Caco-2 (cell line): Measurements from ENCODE around the gene FXYD7. TPM values are rescaled to one million over a fixed set of nuclear protein-coding genes. Genes with fewer than 3 reads are reported as not detected.
A peak's percentile ranks its signal among the peaks of the same experiment; 100 is the strongest.

Experiments
- BruUV-seq: library from RNA; stranded (reverse); fragments of 400-500 nt; replicated peaks from 2 replicates; lab custom pipeline; 2021; lab: Mats Ljungman, UMichigan
- CTCF ChIA-PET: fragments of 300-600 bp; sonication (Branson Sonifier 250); formaldehyde crosslinking; loops from one replicate; lab custom pipeline; 2022; ENCODE audit warnings: antibody characterized with exemption; lab: Charles Lee
- POLR2A ChIA-PET: fragments of 300-600 bp; sonication (Branson Sonifier 250); formaldehyde crosslinking; loops from one replicate; lab custom pipeline; 2022; ENCODE audit warnings: antibody characterized with exemption; lab: Charles Lee
- DNase-seq, 2 experiments: peaks; one replicate each; pipeline versions ENCODE4 v3.0.0 to v3.0.0-alpha.2; 2020 to 2022
- H3K27me3 ChIP-seq: replicated peaks from 2 replicates; pipeline ENCODE4 v1.6.0; 2011; ENCODE audit warnings: low read length; ENCODE audit not compliant: control insufficient read depth, insufficient read depth
- H3K36me3 ChIP-seq: 2 replicates; pipeline ENCODE4 v1.5.1; 2011; ENCODE audit warnings: low read length; ENCODE audit not compliant: control insufficient read depth, insufficient read depth
- H3K4me1 ChIP-seq: fragments of 250-450 bp; sonication (Bioruptor Pico); 2 replicates; pipeline ENCODE4 v1.5.1; 2020; ENCODE audit warnings: mild to moderate bottlenecking
- H3K4me3 ChIP-seq: 2 replicates; pipeline ENCODE4 v1.5.1; 2011; ENCODE audit warnings: low read depth, mild to moderate bottlenecking, control low read depth, low read length
- H3K9me3 ChIP-seq: fragments of 250-450 bp; sonication (Bioruptor Pico); 2 replicates; pipeline ENCODE4 v1.5.1; 2020; ENCODE audit warnings: mild to moderate bottlenecking, moderate library complexity
- H3K27ac Mint-ChIP-seq: one replicate; pipeline ENCODE4 v1.8.0; 2022; ENCODE audit warnings: mixed read lengths; ENCODE audit not compliant: unreplicated experiment
- H3K27me3 Mint-ChIP-seq: one replicate; pipeline ENCODE4 v1.8.0; 2022; ENCODE audit warnings: mixed read lengths; ENCODE audit not compliant: insufficient read depth, unreplicated experiment
- H3K36me3 Mint-ChIP-seq: one replicate; pipeline ENCODE4 v1.8.0; 2022; ENCODE audit warnings: mild to moderate bottlenecking, mixed read lengths; ENCODE audit not compliant: insufficient read depth, unreplicated experiment
- H3K4me1 Mint-ChIP-seq: one replicate; pipeline ENCODE4 v1.8.0; 2022; ENCODE audit warnings: low read depth, mixed read lengths; ENCODE audit not compliant: unreplicated experiment
- H3K4me3 Mint-ChIP-seq: one replicate; pipeline ENCODE4 v1.8.0; 2022; ENCODE audit warnings: mild to moderate bottlenecking, moderate library complexity, mixed read lengths; ENCODE audit not compliant: unreplicated experiment
- H3K9me3 Mint-ChIP-seq: one replicate; pipeline ENCODE4 v1.8.0; 2022; ENCODE audit warnings: mixed read lengths; ENCODE audit not compliant: unreplicated experiment
- CTCF ChIP-seq, 2 experiments: fragments of 200-600 bp in 1 of 2; IDR thresholded peaks; 1 replicate in 1 of 2; 2 replicates in 1 of 2; pipeline versions ENCODE4 v1.5.1 to v1.8.0; 2011 to 2022; ENCODE audit warnings: antibody characterized with exemption in 1 of 2, control low read depth in 1 of 2, inconsistent platforms in 1 of 2, low read depth in 1 of 2, low read length in 1 of 2, mild to moderate bottlenecking in 1 of 2, moderate library complexity in 1 of 2; ENCODE audit not compliant: insufficient read depth in 1 of 2, severe bottlenecking in 1 of 2, unreplicated experiment in 1 of 2
- intact Hi-C: fragments of 100-400 bp; cut with micrococcal nuclease; formaldehyde crosslinking; loops from one replicate; pipeline ENCODE4 v1.10.0; 2022; ENCODE audit not compliant: unreplicated experiment
- total RNA-seq: library from RNA; stranded (reverse); gene quantifications from 2 replicates; pipeline ENCODE4 v1.2.3, GENCODE V29; 2022

The FXYD7 gene
- total RNA-seq, 1 experiment from 2014 or later: not detected

DNA sequence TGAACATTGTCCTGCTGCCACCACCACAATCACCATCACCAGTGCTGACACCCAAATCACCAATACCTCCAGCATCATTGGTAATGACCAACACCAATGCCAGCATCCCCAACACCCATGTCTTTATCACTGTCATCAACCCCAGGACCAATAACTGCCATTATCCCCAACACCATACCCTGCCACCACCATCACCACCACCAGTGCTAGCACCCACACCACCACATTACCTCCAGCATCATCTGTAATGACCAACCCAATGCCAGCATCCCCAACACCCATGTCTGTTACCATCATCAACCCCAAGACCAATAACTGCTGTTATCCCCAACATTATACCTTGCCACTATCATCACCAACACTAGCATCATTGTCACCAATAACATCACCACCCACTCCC, 10.8 kb upstream of the FXYD7 start:
- Histone ChIP-seq H3K36me3 (no peaks in the 10 kb centered on the region), H3K9me3 (no peaks in the 10 kb centered on the region), H3K4me3 (no peak overlapping the region), H3K4me1 (peaks cover 18% of the 10 kb centered on the region), H3K27me3 (no peaks in the 10 kb centered on the region)
- BruUV-seq: no TSS peak
- Mint-ChIP-seq H3K9me3 (no peaks in the 10 kb centered on the region), H3K27me3 (peaks cover 2% of the 10 kb centered on the region), H3K4me1 (peaks cover 7% of the 10 kb centered on the region), H3K4me3 (no peak overlapping the region), H3K36me3 (no peaks in the 10 kb centered on the region), H3K27ac (no peak overlapping the region)
- TF ChIP-seq CTCF (IDR thresholded peaks at IDR 0.05; ENCODE audit: insufficient read depth in 1 of 2, low read depth in 1 of 2, low read length in 1 of 2, severe bottlenecking in 1 of 2, unreplicated experiment in 1 of 2): no peak
- intact Hi-C loops: no loop called here
- CTCF ChIA-PET: no interaction called here
- no peak for DNase-seq
- POLR2A ChIA-PET: no interaction called here

DNA sequence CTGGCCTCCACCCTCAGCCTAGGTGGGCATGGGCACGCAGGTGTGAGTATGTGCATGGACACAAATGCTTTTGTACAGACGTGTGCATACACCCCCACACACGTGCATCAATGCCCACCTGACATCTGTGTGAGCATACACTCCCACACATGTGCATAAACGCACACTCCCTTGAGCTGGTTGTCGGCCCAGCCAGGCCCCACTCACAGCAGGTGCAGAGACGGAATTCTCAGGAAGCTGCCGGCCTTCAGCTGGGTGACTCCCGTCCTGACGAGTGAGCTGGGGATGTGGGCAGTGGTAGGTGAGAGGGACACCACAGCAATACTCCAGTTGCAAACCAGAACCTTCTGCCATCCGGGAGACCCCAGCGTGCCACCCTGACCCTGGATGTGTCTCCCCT, 9.2 kb upstream of the FXYD7 start:
- H3K27ac Mint-ChIP-seq: no peak overlapping the region
- TF ChIP-seq CTCF (IDR thresholded peaks at IDR 0.05; ENCODE audit: insufficient read depth in 1 of 2, low read depth in 1 of 2, low read length in 1 of 2, severe bottlenecking in 1 of 2, unreplicated experiment in 1 of 2): no peak
- Histone ChIP-seq H3K4me3 (peak overlapping the region; percentile 18), H3K36me3 (no peaks in the 10 kb centered on the region), H3K9me3 (no peaks in the 10 kb centered on the region), H3K27me3 (no peaks in the 10 kb centered on the region), H3K4me1 (peaks cover 19% of the 10 kb centered on the region)
- H3K36me3 Mint-ChIP-seq: no peaks in the 10 kb centered on the region
- ChIA-PET POLR2A (no interaction called here), CTCF (interaction anchor here (1.6 kb wide), 1 partner anchor 19 kb away, joined by 6 read pairs; the partner anchor contains the start of gene FXYD3)
- no TSS peak for BruUV-seq
- H3K4me3 Mint-ChIP-seq: no peak overlapping the region
- H3K27me3 Mint-ChIP-seq: peaks cover 2% of the 10 kb centered on the region
- DNase-seq: no peak
- peaks cover 7% of the 10 kb centered on the region for H3K4me1 Mint-ChIP-seq
- intact Hi-C loops: no loop called here
- H3K9me3 Mint-ChIP-seq: no peaks in the 10 kb centered on the region

DNA sequence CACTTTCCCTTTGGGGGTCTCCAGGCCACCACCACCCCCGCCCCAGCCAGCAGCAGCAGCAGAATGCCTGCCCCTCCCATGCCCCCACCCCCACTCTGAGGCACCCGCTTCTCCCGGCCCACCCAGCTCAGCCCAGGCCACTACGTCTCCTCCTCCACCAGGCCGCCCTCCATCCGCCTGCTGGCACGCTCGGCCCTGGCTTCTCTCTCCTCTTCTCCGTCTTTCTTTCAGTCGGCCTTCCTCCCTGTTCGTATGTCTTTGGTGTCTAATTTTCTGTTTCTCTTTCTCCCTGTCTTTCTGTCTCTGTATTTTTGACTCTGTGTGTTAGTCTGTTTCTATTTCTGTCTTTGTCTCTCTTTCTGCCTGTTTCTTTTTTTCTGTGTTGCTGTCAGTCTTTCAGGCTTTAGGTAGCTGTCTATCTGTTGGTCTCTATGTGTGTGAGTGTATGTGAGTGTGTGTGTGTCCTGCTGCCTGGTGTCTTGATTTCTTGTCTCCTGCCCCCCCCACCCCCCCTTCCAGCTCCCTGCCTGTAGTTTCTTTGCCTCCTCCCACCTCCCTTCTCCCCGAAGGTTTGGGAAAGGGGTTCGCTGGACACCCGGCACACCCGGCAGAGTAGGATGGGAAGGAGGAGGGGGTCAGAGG, 8.3 kb upstream of the FXYD7 start, which contains the start of gene LGI4:
Gene LGI4, minus strand, starts transcription at position 459 of the 642 bp plus-strand sequence. Its CDS starts 379 bp downstream, at position 80.
- ChIA-PET POLR2A (interaction anchor here (0.5 kb wide), 1 partner anchor 60 kb away, joined by 3 read pairs; no protein-coding TSS in a partner anchor), CTCF (interaction anchor here (0.7 to 3.5 kb wide), 5 partner anchors 20 to 93 kb away, joined by 3 to 24 read pairs (median 5); partner anchors contain the start of genes FXYD3 and HPN)
- Mint-ChIP-seq H3K9me3 (no peaks in the 10 kb centered on the region), H3K4me3 (no peak within 1 kb of the TSS), H3K4me1 (peaks cover 7% of the 10 kb centered on the region), H3K36me3 (no peaks in the 10 kb centered on the region), H3K27me3 (peaks cover 2% of the 10 kb centered on the region), H3K27ac (no peak within 1 kb of the TSS)
- Histone ChIP-seq H3K36me3 (no peaks in the 10 kb centered on the region), H3K4me1 (peaks cover 15% of the 10 kb centered on the region), H3K4me3 (peak within 1 kb of the TSS; percentile 18), H3K9me3 (no peaks in the 10 kb centered on the region), H3K27me3 (no peaks in the 10 kb centered on the region)
- intact Hi-C loops: loop anchor here (1.0 to 5.0 kb wide), 4 partner anchors 20 to 162 kb away; partner anchors contain the start of gene LSR
- BruUV-seq: no TSS peak
- no peak for DNase-seq
- no peak for TF ChIP-seq CTCF (IDR thresholded peaks at IDR 0.05; ENCODE audit: insufficient read depth in 1 of 2, low read depth in 1 of 2, low read length in 1 of 2, severe bottlenecking in 1 of 2, unreplicated experiment in 1 of 2)
